Measurements from ENCODE around the gene ASAP2.

DNA sequence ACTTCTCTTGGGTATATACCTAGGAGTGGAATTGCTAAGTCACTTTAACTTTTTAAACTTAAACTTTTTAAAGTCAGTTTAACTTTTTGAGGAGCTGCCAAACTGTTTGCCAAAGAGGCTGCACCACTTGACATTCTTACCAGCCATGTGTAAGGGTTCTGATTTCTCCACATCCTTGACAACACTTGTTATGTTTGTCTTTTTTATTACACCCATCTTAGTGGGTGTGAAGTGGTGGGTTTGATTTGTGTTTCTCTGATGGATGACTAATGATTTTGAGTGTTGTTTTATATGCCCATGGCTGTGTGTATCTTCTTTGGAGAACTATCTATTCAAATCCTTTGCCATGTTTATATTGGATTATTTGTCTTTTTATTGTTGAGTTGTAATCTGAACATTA, 13.6 kb downstream of the ASAP2 start:
- TF ChIP-seq, protein P1, sequence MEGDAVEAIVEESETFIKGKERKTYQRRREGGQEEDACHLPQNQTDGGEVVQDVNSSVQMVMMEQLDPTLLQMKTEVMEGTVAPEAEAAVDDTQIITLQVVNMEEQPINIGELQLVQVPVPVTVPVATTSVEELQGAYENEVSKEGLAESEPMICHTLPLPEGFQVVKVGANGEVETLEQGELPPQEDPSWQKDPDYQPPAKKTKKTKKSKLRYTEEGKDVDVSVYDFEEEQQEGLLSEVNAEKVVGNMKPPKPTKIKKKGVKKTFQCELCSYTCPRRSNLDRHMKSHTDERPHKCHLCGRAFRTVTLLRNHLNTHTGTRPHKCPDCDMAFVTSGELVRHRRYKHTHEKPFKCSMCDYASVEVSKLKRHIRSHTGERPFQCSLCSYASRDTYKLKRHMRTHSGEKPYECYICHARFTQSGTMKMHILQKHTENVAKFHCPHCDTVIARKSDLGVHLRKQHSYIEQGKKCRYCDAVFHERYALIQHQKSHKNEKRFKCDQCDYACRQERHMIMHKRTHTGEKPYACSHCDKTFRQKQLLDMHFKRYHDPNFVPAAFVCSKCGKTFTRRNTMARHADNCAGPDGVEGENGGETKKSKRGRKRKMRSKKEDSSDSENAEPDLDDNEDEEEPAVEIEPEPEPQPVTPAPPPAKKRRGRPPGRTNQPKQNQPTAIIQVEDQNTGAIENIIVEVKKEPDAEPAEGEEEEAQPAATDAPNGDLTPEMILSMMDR (conservative IDR thresholded peaks at IDR 0.05; ENCODE audit: low read depth, low read length) = no peak
- TF ChIP-seq EZH2phosphoT487 (IDR thresholded peaks at IDR 0.05; ENCODE audit: borderline replicate concordance, low read length) = no peak
